Choroid plexus epithelial cell (primary cell): ENCODE measurements around the gene OPA3.
A peak's percentile ranks its signal among the peaks of the same experiment; 100 is the strongest.

Experiments
- DNase-seq: peaks from one replicate; pipeline ENCODE4 v3.0.0-alpha.2; 2010; ENCODE audit warnings: low read depth
- H3K4me3 ChIP-seq: 2 replicates; pipeline ENCODE4 v1.5.1; 2011; ENCODE audit warnings: low read depth, mild to moderate bottlenecking, control low read depth, low read length, moderate library complexity
- CTCF ChIP-seq: conservative IDR thresholded peaks from 2 replicates; pipeline ENCODE4 v1.5.1; 2011; ENCODE audit warnings: low read depth, mild to moderate bottlenecking, control low read depth, inconsistent platforms, low read length, moderate library complexity

The OPA3 gene

GRCh38 chr19:45597425-45598111 is 13.0 kb upstream of the OPA3 start:
- DNase-seq: no peak
- H3K4me3 ChIP-seq: no peak overlapping the region
- TF ChIP-seq CTCF: no peak

GRCh38 chr19:45595814-45596213 is 11.2 kb upstream of the OPA3 start:
- no peak overlapping the region for H3K4me3 ChIP-seq
- no peak for TF ChIP-seq CTCF
- DNase-seq: no peak

- H3K4me3 ChIP-seq: no peak overlapping the region
- DNase-seq: no peak
- no peak for TF ChIP-seq CTCF
Measured at GRCh38 chr19:45593520-45593919, 8.9 kb upstream of the OPA3 start.

GRCh38 chr19:45592366-45592765 is 7.8 kb upstream of the OPA3 start:
- DNase-seq: no peak
- TF ChIP-seq CTCF: no peak
- no peak overlapping the region for H3K4me3 ChIP-seq

GRCh38 chr19:45591638-45592005 is 7.0 kb upstream of the OPA3 start:
- no peak for TF ChIP-seq CTCF
- no peak for DNase-seq
- H3K4me3 ChIP-seq: no peak overlapping the region

GRCh38 chr19:45591004-45591637 is 6.5 kb upstream of the OPA3 start:
- no peak overlapping the region for H3K4me3 ChIP-seq
- peak; percentile 45 for TF ChIP-seq CTCF
- DNase-seq: peak; percentile 33
